ENCODE results near the gene PDZD7. TPM values are rescaled to one million over a fixed set of nuclear protein-coding genes. Genes with fewer than 3 reads are reported as not detected.

PDZD7 gene
- total RNA-seq, 1 donor from 2014 or later = 0.64 TPM

- intact Hi-C loops (cut with micrococcal nuclease) = loop anchor here (5.0 kb wide), 3 partner anchors 290 to 995 kb away; partner anchors contain the start of genes ARMH3, BTRC and NPM3
These were observed 31.5 kb upstream of the PDZD7 start for GRCh38 chr10:101062232-101063049.

DNA sequence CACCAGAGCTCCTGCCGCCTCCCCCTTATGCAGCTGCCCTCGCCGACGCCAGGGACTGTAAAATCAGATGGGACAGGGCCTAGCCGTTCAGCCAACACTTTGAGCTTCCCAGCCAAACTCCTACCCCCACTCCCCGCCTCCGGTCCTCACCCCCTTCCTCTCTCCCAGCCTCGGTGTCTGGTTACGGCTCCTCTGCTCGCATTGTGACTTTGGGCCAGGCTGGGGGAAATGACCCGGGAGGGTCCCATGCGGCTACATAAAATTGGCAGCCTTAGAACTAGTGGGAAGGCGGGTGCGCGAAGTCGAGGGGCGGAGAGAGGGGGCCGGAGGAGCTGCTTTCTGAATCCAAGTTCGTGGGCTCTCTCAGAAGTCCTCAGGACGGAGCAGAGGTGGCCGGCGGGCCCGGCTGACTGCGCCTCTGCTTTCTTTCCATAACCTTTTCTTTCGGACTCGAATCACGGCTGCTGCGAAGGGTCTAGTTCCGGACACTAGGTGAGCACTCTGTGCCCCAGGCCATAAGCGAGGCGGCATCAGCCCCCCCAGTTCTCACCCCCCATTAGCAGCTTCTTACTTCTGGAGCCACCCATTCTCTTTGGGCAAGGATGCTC is 30.8 kb upstream of the PDZD7 start, which contains the start of gene KAZALD1:
Gene KAZALD1, plus strand, starts transcription at position 366 of the 608 bp plus-strand sequence. CDS start 604 bp downstream, outside the sequence.
- intact Hi-C loops (cut with micrococcal nuclease) = loop anchor here (5.0 kb wide), 3 partner anchors 291 to 996 kb away; partner anchors contain the start of genes ARMH3, BTRC and NPM3

GRCh38 chr10:101060951-101061623 is 30.2 kb upstream of the PDZD7 start:
- intact Hi-C loops (cut with micrococcal nuclease) = loop anchor here (1.0 to 5.0 kb wide), 7 partner anchors 7 to 996 kb away; partner anchors contain the start of genes ARMH3, BTRC and NPM3

GRCh38 chr10:101060036-101060950 is 29.4 kb upstream of the PDZD7 start:
- intact Hi-C loops (cut with micrococcal nuclease) = loop anchor here (1.0 to 5.0 kb wide), 7 partner anchors 8 to 997 kb away; partner anchors contain the start of genes ARMH3, BTRC and NPM3

DNA sequence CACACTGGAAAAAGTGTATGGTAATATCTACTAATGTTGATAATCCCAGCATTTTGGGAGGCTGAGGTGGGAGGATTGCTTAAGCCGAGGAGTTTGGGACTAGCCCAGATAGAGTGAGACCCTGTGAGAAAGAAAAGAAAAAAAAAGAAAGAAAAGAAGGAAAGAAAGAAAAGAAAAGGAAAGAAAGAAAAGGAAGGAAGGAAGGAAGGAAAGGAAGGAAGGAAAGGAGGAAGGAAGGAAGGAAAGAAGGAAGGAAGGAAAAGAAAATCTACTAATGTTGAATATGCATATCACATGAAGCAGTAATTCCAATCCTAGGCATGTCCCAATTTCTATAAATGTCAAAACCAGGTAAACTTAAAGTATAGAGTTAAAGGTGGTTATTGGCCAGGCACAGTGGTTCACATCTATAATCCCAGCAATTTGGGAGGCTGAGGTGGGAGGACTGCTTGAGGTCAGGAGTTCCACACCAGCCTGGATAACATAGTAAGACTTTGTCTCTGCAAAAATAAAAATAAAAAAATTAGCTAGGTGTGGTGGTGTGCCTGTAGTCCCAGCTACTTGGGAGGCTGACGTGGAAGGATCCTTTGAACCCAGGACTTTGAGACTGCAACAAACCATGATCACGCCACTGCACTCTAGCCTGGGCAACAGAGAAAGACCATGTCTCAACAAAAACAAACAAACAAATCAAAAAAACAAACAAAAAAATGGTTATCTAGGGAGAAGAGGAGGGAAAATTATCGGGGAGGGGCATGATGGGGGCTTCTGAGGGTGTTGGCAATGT is 25.6 kb upstream of the PDZD7 start:
- intact Hi-C loops (cut with micrococcal nuclease) = no loop called here

DNA sequence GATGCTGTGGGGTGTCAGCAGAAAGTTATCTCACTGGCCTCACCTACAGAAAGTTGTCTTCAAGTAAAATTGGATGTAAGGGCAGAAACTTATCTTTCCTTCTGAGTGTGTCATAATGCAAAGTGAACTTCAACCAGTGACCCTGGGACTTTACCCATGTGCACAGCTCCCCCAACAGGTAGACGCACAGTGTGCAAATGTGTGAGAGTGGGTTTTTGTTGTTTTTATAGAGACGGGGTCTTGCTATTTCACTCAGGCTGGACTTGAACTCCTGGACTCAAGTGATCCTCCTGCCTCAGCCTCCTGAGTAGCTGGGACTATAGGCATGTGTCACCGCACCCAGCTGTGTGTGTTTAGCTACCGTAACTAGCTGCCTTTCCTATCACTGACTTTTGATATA is 24.5 kb upstream of the PDZD7 start:
- intact Hi-C loops (cut with micrococcal nuclease) = no loop called here

DNA sequence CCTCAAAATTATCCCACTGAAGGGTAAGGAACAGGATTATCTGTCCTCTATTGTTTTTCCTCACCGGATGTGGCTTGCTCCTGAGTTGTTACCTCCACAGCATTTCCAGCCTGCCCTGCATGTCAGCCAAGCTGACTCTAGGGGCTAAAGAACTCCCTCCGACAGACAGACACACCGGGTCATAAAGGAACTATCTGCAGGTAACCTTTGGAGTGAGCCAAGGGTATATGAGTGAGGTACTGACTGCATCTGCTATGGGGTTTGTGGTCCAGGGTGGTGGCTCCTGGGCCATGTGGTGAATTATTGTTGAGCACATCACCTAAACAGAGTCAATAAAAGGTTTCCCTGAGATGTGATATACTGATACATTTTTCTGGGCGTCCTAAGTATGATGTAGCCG is 23.9 kb upstream of the PDZD7 start:
- intact Hi-C loops (cut with micrococcal nuclease) = no loop called here

DNA sequence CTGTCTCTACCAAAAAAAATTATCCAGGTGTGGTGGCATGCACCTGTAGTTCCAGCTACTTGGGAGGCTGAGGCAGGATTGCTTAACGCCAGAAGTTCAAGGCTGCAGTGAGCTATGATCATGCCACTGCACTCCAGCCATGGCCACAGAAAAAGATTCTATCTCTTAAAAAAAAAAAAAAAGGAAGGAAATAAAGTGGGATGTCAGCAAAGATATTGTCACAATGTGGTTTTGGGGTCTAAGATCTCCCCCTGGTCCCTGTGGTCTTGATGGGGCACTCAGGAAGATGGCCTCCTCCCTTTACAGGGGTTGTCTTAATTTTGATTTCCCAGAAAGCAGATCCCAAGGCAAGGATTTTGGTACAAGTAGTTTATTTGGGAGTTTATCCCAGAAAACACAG is 23.4 kb upstream of the PDZD7 start:
- intact Hi-C loops (cut with micrococcal nuclease) = no loop called here

DNA sequence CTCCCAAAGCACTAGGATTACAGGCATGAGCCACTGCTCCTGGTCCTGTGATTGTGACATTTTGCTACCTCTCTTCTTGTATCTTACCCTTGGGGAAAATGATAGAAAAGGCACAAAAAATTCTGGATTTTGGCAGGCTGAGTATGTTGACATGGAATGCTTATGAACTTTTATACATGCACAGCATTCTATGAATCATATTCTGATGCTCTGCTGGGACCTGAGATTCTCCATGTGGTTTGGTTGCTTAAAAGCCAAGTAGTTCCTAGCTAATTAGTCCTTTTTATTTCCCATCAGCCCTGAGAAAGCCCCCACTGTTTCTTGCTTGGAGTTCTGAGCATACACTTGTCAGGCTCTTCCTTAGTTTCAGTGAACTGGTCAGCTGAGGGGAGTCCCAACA is 22.6 kb upstream of the PDZD7 start:
- intact Hi-C loops (cut with micrococcal nuclease) = no loop called here

GRCh38 chr10:101052285-101052684 is 21.4 kb upstream of the PDZD7 start:
- intact Hi-C loops (cut with micrococcal nuclease) = no loop called here

GRCh38 chr10:101050208-101051069 is 19.5 kb upstream of the PDZD7 start:
- intact Hi-C loops (cut with micrococcal nuclease) = no loop called here

GRCh38 chr10:101047961-101048892 is 17.3 kb upstream of the PDZD7 start:
- intact Hi-C loops (cut with micrococcal nuclease) = no loop called here

GRCh38 chr10:101047268-101047667 is 16.3 kb upstream of the PDZD7 start:
- intact Hi-C loops (cut with micrococcal nuclease) = no loop called here

DNA sequence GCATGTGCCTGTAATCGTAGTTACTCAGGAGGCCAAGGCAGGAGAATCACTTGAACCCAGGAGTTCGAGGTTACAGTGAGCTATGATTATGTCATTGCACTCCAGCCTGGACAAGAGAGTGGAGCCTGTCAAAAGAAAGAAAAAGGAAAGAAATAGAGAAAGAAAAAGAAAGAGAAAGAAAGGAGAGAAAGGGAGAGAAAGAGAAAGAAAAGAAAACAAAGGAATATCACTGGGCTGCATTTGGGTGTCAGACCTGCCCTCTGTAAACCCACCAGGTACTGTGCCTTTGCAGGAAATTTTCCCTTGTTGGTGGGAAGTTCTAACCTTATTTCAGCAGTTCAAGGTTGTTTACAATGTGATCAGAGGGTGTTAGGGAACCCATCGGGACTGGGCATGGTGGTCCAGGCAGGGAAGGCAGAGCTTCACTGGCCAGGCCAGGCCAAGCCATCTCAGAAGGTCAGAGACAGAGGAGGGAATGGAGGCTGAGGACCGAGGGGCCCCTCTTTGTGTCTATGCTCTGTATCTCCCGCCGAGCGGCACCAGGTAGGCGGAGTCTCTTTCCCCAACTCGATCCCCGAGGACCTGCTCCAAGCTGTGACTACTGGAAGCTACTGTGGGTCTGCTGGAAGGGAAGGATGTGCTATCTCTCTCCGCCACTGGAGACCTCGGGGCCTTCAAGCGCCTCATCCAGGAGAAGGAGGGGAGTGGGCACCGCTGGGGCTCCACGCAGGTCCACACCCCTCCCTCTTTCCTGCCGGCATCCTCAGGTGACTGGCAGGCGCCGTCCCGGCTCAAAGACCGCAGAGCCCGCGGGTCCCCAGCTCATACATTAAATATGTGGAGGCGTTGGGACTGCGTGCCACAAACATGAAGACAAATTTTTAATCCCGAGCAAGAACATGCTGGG is 15.7 kb upstream of the PDZD7 start:
- intact Hi-C loops (cut with micrococcal nuclease) = no loop called here

DNA sequence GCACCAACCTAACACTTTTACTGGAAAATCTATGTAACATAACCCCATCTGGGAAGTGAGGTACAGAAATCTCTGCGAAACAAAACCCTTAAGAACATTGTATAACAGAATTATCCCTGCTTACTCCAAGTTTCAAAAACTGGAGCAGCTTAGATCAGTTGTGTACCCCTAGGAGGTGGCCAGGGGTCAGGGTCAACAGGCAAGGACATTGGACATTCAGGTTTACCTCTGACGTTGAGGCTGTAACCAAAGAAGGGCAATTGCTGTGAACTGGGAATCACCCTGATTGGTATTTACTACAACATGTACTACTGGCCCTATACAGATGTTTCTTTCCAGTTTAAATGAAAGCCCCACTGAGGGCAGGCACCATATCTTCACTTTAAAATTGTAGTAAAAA is 13.2 kb upstream of the PDZD7 start:
- intact Hi-C loops (cut with micrococcal nuclease) = loop anchor here (5.0 kb wide), 1 partner anchor 98 kb away; no protein-coding TSS in a partner anchor

DNA sequence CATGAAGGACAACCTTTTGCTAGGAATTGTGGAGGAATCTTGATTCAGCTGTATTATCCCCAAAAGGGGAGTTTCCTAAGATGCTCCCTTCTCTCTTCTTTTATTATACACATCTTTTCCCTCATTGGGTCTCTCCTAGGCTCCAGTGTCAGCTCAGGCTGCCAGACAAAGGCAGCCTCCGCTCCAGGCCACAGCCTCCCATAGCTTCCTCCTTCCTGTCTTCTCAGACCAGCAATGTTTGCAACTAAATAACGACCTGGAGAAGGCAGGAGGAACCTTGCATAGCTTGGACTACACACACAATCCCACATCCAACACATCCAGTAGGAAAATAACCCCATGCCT is 12.4 kb upstream of the PDZD7 start:
- intact Hi-C loops (cut with micrococcal nuclease) = loop anchor here (5.0 kb wide), 1 partner anchor 99 kb away; no protein-coding TSS in a partner anchor
